HG02884 (cell line): ENCODE measurements around the gene ABHD12.

ENCODE experiments used
- ATAC-seq: cut with Tn5 transposase; IDR thresholded peaks from one replicate; pipeline ENCODE4 v1.9.1; 2021; ENCODE audit warnings: mild to moderate bottlenecking, moderate library complexity; ENCODE audit not compliant: unreplicated experiment

ABHD12 gene

GRCh38 chr20:25291432-25292133 lies 99.1 kb downstream of the ABHD12 start:
- no peak for ATAC-seq

- ATAC-seq: no peak
Observed at GRCh38 chr20:25290646-25291431, 99.8 kb downstream of the ABHD12 start.

- no peak for ATAC-seq
Observed at GRCh38 chr20:25289886-25290597, 100.6 kb downstream of the ABHD12 start.

- ATAC-seq: peak; percentile 83
Observed at GRCh38 chr20:25288291-25289181, 102.1 kb downstream of the ABHD12 start.

GRCh38 chr20:25287631-25288290 lies 102.9 kb downstream of the ABHD12 start:
- no peak for ATAC-seq

DNA sequence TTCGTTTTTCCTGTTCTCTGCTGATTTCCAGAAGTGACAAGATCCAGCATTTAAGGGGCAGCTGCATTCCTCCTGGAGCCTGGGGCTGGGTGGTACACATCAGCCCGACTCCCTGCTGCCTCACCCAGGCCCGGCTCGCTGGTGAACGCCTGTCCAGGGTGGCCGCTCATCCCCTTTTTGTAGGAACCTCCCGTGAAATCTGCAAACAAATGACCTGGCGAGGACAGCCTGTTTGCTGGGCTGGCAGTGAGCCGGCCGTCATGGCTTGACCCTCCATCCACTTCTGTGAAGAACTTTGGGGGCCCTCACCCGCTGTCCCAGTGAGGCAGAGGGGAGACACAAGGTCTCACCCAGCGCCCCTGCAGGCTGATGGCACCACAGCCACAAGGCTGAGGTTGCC lies 103.7 kb downstream of the ABHD12 start:
- no peak for ATAC-seq

GRCh38 chr20:25285856-25286798 lies 104.5 kb downstream of the ABHD12 start:
- no peak for ATAC-seq

DNA sequence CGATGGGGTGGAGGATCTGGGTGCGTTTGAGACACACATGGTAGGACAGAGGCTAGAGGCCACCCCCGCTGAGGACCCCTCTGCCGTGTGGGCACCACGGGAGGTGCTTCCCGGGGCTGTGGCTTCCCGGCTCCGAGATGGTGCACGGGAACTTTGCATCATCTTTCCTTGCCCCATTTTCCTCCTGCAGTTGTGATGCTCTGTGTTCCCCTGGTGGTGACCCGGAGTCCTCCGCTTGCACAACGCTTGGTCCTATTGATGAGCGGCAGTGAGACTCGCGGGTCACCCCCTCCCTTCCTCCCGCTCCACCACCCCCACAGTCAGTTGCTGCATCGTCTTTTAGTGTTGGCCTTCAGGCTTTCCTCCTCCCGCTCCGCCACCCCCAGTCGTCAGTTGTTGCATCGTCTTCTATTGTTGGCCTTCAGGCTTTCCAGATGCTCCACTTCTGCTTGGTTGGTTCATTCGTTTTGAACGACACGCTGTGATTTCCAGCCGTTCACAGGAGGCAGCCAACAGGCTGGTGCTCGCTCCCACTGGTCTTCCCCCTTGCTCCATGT lies 105.5 kb downstream of the ABHD12 start:
- no peak for ATAC-seq

- ATAC-seq: no peak
Observed at GRCh38 chr20:25284131-25284601, 106.5 kb downstream of the ABHD12 start.

DNA sequence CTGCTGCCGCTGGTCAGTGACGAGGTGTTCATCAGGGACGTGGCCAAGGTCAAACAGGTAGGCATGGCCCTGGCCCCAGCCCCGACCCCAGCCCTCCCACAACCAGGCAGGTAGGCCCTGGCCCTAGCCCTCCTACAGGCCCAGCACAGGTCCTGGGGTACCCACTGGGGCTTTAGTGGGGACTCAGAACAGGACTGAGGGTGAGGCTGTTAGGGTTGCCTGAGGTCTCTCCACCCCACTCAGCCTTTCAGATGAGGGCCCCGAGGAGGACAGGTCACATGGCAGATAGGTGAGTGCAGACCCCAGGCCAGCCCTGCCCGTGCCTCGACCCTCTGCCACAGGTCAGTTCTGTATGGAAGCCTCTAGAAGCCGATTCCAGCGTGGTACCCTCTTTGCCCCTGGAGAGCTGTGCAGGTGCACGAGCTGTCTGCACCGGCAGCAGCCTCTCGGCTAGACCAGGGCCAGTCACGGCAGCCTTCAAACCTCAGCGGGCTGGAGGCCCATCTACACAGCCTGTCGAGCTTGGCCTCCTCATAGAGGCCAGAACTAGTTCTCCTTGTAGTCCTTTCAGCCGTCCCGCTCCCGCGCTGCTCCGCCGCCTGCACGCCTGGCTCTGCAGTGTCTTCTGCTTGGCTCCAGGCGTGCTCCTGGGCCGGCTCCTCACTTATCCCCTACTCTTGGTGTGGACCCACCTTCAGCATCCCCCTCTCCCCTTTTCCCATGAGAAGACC lies 107.2 kb downstream of the ABHD12 start:
- ATAC-seq: no peak

- no peak for ATAC-seq
Observed at GRCh38 chr20:25282796-25283195, 107.8 kb downstream of the ABHD12 start.

DNA sequence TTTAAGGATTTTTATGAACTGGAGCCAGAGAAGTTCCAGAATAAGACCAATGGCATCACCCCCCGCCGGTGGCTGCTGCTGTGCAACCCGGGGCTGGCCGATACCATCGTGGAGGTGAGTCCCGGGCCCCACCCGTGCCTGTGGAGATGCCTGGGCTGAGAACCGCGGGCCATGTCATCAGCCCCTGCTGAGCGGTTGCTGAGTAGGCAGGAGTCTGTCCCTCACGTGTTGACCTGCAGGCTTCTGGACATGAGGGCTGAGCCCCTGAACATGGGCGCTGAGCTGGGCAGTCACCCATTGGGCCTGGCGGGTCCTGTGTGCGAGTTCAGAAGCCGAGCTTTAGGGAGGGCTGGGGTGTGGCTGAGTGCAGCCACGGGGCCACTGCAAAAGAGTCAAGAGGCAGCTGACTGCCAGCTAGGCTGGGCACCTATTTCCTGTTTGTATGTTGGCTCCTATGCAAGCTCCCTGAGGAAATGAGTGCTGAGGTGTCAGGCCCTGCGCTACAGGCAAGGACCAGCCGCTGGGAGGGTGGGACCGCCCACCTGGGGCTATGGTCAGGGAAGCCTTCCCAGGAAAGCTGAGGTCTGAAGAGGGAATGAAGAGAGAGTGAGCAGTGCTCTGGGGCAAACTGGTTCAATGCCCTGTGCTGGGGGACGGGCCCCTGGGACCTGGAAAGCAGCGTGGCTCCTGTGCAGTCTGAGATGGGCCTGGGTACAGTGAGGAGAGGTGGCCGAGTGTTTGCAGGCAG lies 108.4 kb downstream of the ABHD12 start:
- ATAC-seq: no peak

DNA sequence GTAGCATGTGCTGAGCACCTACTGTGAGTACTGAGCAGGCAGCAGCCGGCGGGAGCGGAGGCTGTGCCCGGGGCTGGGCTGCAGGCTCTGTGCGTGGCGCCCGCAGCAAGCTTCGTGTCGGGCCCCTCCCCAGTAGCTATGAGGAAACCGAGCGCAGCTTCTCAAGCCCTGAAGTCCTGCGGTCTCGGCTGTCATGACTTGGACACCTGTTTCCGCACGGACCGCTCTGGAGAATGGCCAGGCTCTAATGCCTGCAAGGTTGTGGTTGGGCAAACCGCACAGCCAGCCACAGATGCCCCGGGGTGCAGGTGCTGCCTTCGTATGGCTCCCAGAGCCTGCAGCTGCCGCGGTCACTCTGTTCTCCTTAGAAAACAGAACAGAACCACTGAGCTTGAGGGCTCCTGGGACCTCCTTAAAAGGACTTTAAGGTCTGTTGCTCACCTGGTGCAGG lies 109.1 kb downstream of the ABHD12 start:
- ATAC-seq: peak; percentile 60

DNA sequence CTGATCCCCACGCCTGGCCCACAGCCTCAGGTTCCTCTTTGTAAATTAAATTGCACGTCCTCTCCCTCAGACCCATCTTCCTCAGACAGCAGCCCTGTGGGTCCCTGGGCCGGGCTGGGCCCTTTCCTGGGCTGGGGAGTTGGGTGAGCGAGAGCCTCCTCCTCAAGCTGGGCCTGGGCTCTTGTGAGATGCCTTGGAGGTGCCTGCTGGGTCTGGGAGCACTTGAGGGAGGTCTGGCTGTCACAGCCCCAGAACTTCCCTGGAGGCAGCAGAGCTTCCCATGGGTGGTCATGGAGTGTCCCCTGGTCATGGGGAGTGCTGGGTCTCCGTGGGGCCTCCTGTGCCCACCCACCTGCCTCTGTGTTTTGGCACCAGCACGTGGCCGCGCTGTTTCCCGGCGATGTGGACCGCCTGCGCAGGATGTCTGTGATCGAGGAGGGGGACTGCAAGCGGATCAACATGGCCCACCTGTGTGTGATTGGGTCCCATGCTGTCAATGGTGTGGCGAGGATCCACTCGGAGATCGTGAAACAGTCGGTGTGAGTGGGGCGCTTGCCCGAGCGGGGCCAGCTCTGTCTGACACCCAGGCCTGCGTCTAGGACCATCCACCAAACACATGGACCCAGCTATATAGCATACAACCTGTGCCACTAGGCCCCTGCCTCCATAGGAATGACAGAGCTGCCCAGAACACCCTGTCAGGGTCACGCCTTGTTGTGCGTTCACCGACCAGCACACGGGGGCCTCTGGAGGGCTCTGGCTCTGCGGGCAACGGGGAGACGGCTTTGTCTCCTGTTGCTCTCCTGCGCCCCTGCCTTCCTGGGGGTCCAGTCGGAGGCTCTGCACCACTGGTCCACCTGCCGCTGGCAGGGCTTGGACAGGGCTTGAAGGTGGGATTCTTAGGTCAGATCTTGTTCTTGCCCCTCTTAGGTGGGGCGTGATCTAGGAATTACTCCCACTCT lies 109.8 kb downstream of the ABHD12 start:
- no peak for ATAC-seq

GRCh38 chr20:25280051-25280573 lies 110.5 kb downstream of the ABHD12 start:
- ATAC-seq: no peak

- ATAC-seq: no peak
Observed at GRCh38 chr20:25279403-25279802, 111.2 kb downstream of the ABHD12 start.
